DOHH2 (cell line): ENCODE measurements around the gene DEUP1.

Experiments used
- H3F3A ChIP-seq: fragments of 200-600 bp; sonication (generic), shearing (Covaris generic); 2 replicates; pipeline ENCODE4 v1.6.0; 2016; ENCODE audit warnings: antibody characterized with exemption, mild to moderate bottlenecking; ENCODE audit not compliant: control insufficient read depth, insufficient read depth
- H3K27ac ChIP-seq: fragments of 200-600 bp; sonication (generic); 2 replicates; pipeline ENCODE4 v1.5.1; 2014; ENCODE audit warnings: low read depth, mild to moderate bottlenecking, low read length, moderate library complexity
- H3K27me3 ChIP-seq: fragments of 200-600 bp; sonication (generic); 2 replicates; pipeline ENCODE4 v1.6.1; 2014; ENCODE audit warnings: mild to moderate bottlenecking, low read length, mixed read lengths; ENCODE audit not compliant: control insufficient read depth
- H3K36me3 ChIP-seq: fragments of 200-600 bp; sonication (generic); 2 replicates; pipeline ENCODE4 v1.6.1; 2014; ENCODE audit warnings: mild to moderate bottlenecking, low read length, moderate library complexity, mixed read lengths; ENCODE audit not compliant: control insufficient read depth
- H3K4me1 ChIP-seq: fragments of 200-600 bp; sonication (generic); 2 replicates; pipeline ENCODE4 v1.6.1; 2014; ENCODE audit warnings: mild to moderate bottlenecking, low read length, mixed read lengths; ENCODE audit not compliant: control insufficient read depth
- H3K4me2 ChIP-seq: fragments of 200-600 bp; sonication (generic); 2 replicates; pipeline ENCODE4 v1.6.0; 2014; ENCODE audit warnings: mild to moderate bottlenecking, low read length, moderate library complexity
- H3K4me3 ChIP-seq: fragments of 200-600 bp; sonication (generic); 2 replicates; pipeline ENCODE4 v1.5.1; 2014; ENCODE audit warnings: mild to moderate bottlenecking, low read length, mixed read lengths
- H3K79me2 ChIP-seq: fragments of 200-600 bp; sonication (generic); 2 replicates; pipeline ENCODE4 v1.6.1; 2014; ENCODE audit warnings: mild to moderate bottlenecking, low read length, mixed read lengths; ENCODE audit not compliant: control insufficient read depth
- H3K9me2 ChIP-seq: fragments of 200-600 bp; sonication (generic); replicated peaks from 2 replicates; pipeline ENCODE4 v1.6.1; 2014; ENCODE audit warnings: mild to moderate bottlenecking, low read length, mixed read lengths; ENCODE audit not compliant: control insufficient read depth
- H3K9me3 ChIP-seq: fragments of 200-600 bp; sonication (generic); 2 replicates; pipeline ENCODE4 v1.6.1; 2014; ENCODE audit warnings: antibody characterized with exemption, low read length, mixed read lengths; ENCODE audit not compliant: control insufficient read depth, insufficient read depth
- H4K20me1 ChIP-seq: fragments of 200-600 bp; sonication (generic); 2 replicates; pipeline ENCODE4 v1.6.0; 2014; ENCODE audit warnings: low read depth, mild to moderate bottlenecking, antibody characterized with exemption, low read length, moderate library complexity; ENCODE audit not compliant: control insufficient read depth, insufficient read depth
- CTCF ChIP-seq: fragments of 200-600 bp; sonication (generic); IDR thresholded peaks from one replicate; pipeline ENCODE4 v1.5.1; 2014; ENCODE audit warnings: antibody characterized with exemption, mild to moderate bottlenecking, low read depth, low read length; ENCODE audit not compliant: poor library complexity, severe bottlenecking
- EZH2phosphoT487 ChIP-seq: fragments of 200-600 bp; sonication (generic); IDR thresholded peaks from 2 replicates; pipeline ENCODE4 v1.6.1; 2017; ENCODE audit warnings: borderline replicate concordance, mild to moderate bottlenecking, antibody characterized with exemption, low read length, moderate library complexity, mixed read lengths

The DEUP1 gene

GRCh38 chr11:93370260-93370659 is 39.7 kb downstream of the DEUP1 start:
- H3K27ac ChIP-seq = no peak overlapping the region
- no peaks in the 10 kb centered on the region for H3K9me3 ChIP-seq
- H3K4me3 ChIP-seq = no peak overlapping the region
- TF ChIP-seq EZH2phosphoT487 (no peak), CTCF (no peak)
- no peaks in the 10 kb centered on the region for H4K20me1 ChIP-seq
- no peaks in the 10 kb centered on the region for H3K4me1 ChIP-seq
- no peaks in the 10 kb centered on the region for H3K79me2 ChIP-seq
- no peaks in the 10 kb centered on the region for H3F3A ChIP-seq
- no peaks in the 10 kb centered on the region for H3K9me2 ChIP-seq
- no peaks in the 10 kb centered on the region for H3K36me3 ChIP-seq
- no peaks in the 10 kb centered on the region for H3K27me3 ChIP-seq
- no peak overlapping the region for H3K4me2 ChIP-seq

GRCh38 chr11:93389737-93390136 is 59.2 kb downstream of the DEUP1 start:
- no peak for TF ChIP-seq EZH2phosphoT487
- no peak for TF ChIP-seq CTCF
- no peaks in the 10 kb centered on the region for H3K9me3 ChIP-seq
- H4K20me1 ChIP-seq = no peaks in the 10 kb centered on the region
- no peaks in the 10 kb centered on the region for H3K79me2 ChIP-seq
- H3K4me3 ChIP-seq = no peak overlapping the region
- no peak overlapping the region for H3K4me2 ChIP-seq
- no peaks in the 10 kb centered on the region for H3K36me3 ChIP-seq
- H3K9me2 ChIP-seq = no peaks in the 10 kb centered on the region
- H3K27me3 ChIP-seq = no peaks in the 10 kb centered on the region
- H3K4me1 ChIP-seq = no peaks in the 10 kb centered on the region
- no peak overlapping the region for H3K27ac ChIP-seq
- no peaks in the 10 kb centered on the region for H3F3A ChIP-seq

GRCh38 chr11:93392867-93393266 is 62.3 kb downstream of the DEUP1 start:
- Histone ChIP-seq H3K27me3 (no peaks in the 10 kb centered on the region), H3K9me2 (no peaks in the 10 kb centered on the region), H3F3A (no peaks in the 10 kb centered on the region), H3K4me3 (no peak overlapping the region), H3K9me3 (no peaks in the 10 kb centered on the region), H3K27ac (no peak overlapping the region), H4K20me1 (no peaks in the 10 kb centered on the region), H3K79me2 (no peaks in the 10 kb centered on the region), H3K4me2 (no peak overlapping the region), H3K4me1 (no peaks in the 10 kb centered on the region), H3K36me3 (no peaks in the 10 kb centered on the region)
- TF ChIP-seq CTCF (no peak), EZH2phosphoT487 (no peak)

- no peak overlapping the region for H3K4me3 ChIP-seq
- no peaks in the 10 kb centered on the region for H3K36me3 ChIP-seq
- no peak overlapping the region for H3K4me2 ChIP-seq
- no peaks in the 10 kb centered on the region for H3F3A ChIP-seq
- H3K27me3 ChIP-seq = no peaks in the 10 kb centered on the region
- no peaks in the 10 kb centered on the region for H3K79me2 ChIP-seq
- no peaks in the 10 kb centered on the region for H3K9me2 ChIP-seq
- H3K27ac ChIP-seq = no peak overlapping the region
- H4K20me1 ChIP-seq = no peaks in the 10 kb centered on the region
- no peaks in the 10 kb centered on the region for H3K4me1 ChIP-seq
- TF ChIP-seq CTCF = no peak
- TF ChIP-seq EZH2phosphoT487 = no peak
- no peaks in the 10 kb centered on the region for H3K9me3 ChIP-seq
Measured at GRCh38 chr11:93393386-93393785, 62.8 kb downstream of the DEUP1 start.
